Body of pancreas (tissue), 4 donors: Measurements from ENCODE around the gene CD74.

ENCODE experiments used
- POLR2A ChIP-seq, 3 donors: fragments of 450-650 bp; IDR thresholded peaks; one replicate each; pipeline ENCODE4 v1.6.1; 2016; ENCODE audit warnings: antibody characterized with exemption in 3 of 3, mild to moderate bottlenecking in 2 of 3
- TF ChIP-seq, protein P1 (sequence below), 7 experiments: fragments of 450-650 bp in 4 of 7; fragments of 200-600 bp in 3 of 7; sonication (generic) in 3 of 7; IDR thresholded peaks; one replicate each; pipeline ENCODE4 v1.5.1; 2016 to 2019; ENCODE audit warnings: antibody characterized with exemption in 7 of 7

DNA sequence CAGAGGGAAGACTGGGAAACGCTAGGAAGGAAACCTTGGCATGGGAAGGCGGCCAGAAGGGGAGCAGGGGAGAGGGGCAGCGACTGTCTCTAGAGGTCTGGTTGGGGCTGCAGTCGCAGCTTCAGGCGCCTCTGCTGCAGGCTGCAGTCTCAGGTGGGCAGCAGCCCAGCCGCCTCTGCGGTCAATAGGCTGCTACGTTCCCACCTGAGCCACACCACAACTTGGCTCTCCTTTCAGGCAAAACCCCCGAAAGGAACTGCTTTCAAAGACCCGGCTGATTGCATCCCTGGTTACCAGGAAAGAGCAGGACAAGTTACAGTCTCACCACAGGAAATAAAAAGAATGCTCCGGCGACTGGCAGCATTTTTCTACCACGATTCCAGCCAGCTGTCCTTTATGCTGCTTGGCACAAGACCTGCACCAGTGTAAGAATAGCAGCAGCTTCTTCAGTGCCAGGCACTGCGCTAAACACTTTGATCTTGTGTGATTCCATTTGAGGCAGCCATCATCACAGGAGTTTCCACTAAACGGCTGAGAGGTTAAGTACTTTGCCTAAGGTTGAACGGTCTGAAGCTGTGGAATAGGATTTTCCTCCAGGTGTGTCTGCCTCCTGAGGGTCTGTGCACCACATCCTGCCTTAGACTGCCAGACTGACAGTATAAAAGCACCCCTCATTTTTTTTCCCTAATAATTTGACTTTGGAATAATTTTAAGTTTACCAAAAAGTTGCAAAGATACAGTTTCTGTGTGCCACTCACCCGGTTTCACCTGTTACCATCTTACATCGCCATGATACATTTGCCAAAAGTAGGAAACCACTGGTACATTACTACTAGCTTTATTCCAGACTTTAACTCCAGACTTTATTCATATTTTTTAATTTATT, 29.3 kb upstream of the CD74 start:
- TF ChIP-seq, protein P1, sequence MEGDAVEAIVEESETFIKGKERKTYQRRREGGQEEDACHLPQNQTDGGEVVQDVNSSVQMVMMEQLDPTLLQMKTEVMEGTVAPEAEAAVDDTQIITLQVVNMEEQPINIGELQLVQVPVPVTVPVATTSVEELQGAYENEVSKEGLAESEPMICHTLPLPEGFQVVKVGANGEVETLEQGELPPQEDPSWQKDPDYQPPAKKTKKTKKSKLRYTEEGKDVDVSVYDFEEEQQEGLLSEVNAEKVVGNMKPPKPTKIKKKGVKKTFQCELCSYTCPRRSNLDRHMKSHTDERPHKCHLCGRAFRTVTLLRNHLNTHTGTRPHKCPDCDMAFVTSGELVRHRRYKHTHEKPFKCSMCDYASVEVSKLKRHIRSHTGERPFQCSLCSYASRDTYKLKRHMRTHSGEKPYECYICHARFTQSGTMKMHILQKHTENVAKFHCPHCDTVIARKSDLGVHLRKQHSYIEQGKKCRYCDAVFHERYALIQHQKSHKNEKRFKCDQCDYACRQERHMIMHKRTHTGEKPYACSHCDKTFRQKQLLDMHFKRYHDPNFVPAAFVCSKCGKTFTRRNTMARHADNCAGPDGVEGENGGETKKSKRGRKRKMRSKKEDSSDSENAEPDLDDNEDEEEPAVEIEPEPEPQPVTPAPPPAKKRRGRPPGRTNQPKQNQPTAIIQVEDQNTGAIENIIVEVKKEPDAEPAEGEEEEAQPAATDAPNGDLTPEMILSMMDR (IDR thresholded peaks at IDR 0.05) = no peak
- TF ChIP-seq POLR2A (IDR thresholded peaks at IDR 0.05) = no peak
